ENCODE results near the gene TBX1.

The TBX1 gene

GRCh38 chr22:19811211-19811621, 50.6 kb downstream of the TBX1 start:
- DNase-seq (ENCODE audit: low read depth in 1 of 2, low spot score in 1 of 2) = no peak

DNA sequence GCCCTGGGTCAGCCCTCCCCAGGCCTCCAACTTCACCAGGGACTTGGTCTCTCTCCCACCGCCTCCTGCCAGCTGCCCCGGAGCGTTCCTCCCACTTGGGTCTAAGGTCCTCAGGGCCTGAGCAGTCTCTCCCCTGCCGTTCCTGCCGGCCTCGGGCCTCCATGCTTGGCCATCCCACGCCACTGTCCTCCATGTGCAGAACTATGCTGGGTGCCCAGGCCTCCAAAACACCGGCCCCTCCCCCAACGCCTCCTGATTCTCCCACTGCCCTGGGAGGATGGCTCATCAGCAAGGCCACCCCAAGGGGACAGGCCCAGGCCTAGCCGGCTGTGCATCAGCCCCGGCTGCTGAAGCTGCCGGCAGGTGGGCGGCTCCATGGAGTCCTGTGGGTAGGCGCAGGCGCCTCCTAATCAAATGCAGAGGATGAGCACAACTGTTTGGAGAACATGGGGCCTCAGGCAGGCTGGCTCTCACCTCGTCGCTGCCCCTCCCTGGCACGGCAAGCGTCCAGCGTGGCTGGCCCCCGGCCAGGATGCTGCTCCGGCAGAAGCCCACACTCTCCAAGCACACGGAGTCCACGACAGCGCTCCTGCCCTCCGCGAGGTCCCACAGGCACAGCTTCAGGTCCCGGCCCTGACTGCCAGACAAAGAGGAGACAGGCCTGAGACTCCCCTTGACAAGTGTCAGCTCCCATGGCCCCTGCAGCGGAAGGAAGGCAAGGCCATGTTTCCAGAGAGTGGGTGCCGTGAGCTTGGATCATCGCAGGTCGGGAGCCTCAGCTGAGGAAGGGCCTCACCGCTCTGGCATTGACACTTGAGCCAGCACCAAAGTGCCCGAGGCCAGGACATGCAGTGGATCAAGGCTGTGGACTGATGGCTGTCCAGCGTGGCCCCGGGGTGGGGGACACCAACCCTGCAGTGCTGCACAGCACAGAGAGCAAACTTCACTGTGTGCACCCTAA, 51.5 kb downstream of the TBX1 start:
- no peak for DNase-seq (ENCODE audit: low read depth in 1 of 2, low spot score in 1 of 2)

- DNase-seq (ENCODE audit: low read depth in 1 of 2, low spot score in 1 of 2) = no peak
Measured at GRCh38 chr22:19812910-19813309, 52.3 kb downstream of the TBX1 start.

DNA sequence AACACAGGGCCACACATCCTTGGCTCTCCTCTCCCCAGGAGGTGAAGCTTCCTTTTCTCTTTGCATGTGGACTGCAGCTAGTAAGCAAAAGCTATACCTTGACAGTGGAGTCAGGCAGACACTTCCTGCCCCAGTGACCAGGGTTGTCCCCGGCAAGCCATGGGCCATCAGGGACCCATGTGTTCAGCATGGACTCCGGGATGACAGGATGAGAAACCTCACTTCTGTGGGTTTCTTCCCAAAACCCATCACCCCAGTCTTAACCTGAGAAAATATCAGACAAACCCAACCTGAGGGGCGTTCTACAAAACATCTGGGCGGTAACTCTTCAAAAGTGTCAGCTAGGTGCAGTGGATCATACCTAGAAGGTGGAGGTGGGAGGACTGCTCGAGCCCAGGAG, 53.9 kb downstream of the TBX1 start:
- no peak for DNase-seq (ENCODE audit: low read depth in 1 of 2, low spot score in 1 of 2)

- no peak for DNase-seq (ENCODE audit: low read depth in 1 of 2, low spot score in 1 of 2)
Measured at GRCh38 chr22:19815093-19815822, 54.7 kb downstream of the TBX1 start.

GRCh38 chr22:19815823-19816290, 55.3 kb downstream of the TBX1 start:
- DNase-seq (ENCODE audit: low read depth in 1 of 2, low spot score in 1 of 2) = no peak

DNA sequence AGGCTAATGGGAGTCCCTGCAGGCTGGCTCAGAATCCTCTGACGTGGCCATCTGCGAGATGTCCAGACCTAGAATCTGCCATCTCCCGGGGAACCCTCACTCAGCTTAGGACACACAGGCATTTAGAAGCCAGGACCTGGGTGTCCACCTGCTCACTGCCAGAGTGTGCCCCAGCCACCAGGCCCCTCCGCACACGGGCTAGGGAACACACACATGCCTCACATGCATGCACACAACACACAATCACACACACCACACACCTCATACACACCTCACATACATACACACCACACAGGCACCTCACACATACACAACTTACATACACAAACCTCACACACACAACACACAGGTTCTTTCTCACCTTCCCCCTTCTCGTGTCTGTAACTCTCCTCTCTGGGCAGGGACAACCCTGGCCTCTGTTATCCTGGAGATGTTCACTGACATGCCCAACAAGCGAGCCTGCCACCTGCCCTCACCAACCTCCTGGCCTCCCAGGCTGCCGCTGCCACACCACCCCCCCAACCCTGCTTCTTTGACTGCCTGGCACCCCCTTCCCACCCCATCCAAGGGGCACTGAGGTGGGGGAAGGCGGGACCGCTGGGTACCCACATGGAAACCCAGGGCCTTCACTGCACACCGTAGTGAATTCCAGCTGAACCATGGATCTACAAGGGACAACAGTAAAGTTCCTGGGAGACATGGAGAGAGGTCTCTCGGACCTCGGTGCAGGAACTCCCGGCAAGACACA, 56.0 kb downstream of the TBX1 start:
- no peak for DNase-seq (ENCODE audit: low read depth in 1 of 2, low spot score in 1 of 2)

Data from activated CD4-positive, alpha-beta T cell treated with anti-CD3 and anti-CD28 coated beads, Interleukin-2, amount 50 U/mL, for 24 hours (primary cell).